GM10266 (cell line): Measurements from ENCODE around the gene NSMF.
A peak's percentile ranks its signal among the peaks of the same experiment; 100 is the strongest.
"Not testable (repeated sequence)": the region's sequence is repeated elsewhere in the genome, so short reads cannot be mapped to it uniquely, and the experiment has no call there.

Source experiments
- DNase-seq: peaks from one replicate; pipeline ENCODE4 v3.0.0; 2012; ENCODE audit errors: extremely low spot score
- TF ChIP-seq, protein P1 (sequence below): IDR thresholded peaks from 2 replicates; pipeline ENCODE4 v1.5.1; 2012; ENCODE audit warnings: mild to moderate bottlenecking, low read depth; ENCODE audit not compliant: control insufficient read depth, insufficient read depth; ENCODE audit errors: missing control alignments

The NSMF gene

DNA sequence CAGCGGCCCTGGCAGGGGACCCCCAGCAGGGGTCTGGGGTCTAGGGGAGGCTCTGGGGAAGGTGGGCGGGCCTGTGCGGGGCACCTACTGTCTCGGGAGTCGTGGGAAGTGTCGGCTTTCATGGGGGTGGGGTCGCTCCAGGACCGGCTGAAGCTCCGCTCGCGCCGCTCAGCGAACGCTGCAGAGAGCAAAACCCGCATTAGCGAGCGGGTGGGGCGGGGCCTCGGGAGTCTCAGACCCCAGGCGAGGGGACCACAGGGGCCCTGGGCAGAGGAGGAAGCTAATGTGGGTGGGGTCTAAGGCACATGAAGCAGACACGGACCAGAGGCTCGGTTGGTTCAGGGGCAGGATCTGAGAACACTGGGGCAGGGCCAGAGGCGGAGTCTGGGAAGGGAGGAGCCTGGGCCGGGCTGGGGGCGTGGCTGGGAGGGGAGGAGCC lies 5.5 kb downstream of the NSMF start:
- TF ChIP-seq, protein P1, sequence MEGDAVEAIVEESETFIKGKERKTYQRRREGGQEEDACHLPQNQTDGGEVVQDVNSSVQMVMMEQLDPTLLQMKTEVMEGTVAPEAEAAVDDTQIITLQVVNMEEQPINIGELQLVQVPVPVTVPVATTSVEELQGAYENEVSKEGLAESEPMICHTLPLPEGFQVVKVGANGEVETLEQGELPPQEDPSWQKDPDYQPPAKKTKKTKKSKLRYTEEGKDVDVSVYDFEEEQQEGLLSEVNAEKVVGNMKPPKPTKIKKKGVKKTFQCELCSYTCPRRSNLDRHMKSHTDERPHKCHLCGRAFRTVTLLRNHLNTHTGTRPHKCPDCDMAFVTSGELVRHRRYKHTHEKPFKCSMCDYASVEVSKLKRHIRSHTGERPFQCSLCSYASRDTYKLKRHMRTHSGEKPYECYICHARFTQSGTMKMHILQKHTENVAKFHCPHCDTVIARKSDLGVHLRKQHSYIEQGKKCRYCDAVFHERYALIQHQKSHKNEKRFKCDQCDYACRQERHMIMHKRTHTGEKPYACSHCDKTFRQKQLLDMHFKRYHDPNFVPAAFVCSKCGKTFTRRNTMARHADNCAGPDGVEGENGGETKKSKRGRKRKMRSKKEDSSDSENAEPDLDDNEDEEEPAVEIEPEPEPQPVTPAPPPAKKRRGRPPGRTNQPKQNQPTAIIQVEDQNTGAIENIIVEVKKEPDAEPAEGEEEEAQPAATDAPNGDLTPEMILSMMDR: no peak
- peak; percentile 95 for DNase-seq

DNA sequence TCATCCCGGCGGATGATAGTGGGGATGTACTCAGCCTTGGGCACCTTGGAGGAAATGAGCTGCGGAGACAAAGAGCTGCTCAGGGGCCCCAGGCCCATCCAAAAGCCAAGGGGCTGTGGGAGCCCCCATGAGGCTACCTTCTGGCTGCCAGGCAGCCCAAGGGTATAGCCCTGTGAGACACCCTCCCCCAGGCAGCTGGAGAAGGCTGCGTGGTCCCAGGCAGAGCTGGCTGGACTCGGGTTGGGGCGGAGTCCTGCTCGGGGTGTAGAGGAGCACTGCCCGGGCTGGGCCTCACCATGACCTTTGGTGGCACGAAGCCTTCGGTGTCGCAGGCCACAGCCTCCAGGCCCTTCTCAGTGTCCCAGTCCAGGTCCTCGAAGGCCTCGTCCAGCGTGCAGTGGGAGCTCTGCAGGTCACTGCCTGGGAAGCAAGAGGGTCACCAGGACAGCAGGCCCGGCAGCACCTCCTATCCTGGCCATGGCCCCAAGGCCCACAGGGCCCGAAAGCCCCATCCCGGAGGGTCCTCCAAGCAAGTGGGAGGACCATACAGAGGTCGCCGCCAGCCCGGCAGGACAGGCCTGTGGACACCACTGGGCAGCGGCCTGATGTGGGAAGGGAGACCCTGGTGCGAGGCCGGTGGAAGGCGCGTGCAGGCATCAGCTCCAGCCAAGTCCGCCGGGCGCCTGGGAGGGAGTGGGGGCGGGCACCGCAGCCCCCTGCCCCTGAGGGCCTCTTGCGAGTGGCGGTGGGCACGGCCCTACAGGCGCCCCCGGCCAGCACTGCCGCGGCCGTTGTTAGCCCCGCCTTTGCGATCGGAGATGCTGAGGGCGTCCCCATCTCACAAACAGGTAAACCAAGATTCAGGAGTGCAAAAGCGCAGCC lies 6.1 kb downstream of the NSMF start:
- no peak for DNase-seq

DNA sequence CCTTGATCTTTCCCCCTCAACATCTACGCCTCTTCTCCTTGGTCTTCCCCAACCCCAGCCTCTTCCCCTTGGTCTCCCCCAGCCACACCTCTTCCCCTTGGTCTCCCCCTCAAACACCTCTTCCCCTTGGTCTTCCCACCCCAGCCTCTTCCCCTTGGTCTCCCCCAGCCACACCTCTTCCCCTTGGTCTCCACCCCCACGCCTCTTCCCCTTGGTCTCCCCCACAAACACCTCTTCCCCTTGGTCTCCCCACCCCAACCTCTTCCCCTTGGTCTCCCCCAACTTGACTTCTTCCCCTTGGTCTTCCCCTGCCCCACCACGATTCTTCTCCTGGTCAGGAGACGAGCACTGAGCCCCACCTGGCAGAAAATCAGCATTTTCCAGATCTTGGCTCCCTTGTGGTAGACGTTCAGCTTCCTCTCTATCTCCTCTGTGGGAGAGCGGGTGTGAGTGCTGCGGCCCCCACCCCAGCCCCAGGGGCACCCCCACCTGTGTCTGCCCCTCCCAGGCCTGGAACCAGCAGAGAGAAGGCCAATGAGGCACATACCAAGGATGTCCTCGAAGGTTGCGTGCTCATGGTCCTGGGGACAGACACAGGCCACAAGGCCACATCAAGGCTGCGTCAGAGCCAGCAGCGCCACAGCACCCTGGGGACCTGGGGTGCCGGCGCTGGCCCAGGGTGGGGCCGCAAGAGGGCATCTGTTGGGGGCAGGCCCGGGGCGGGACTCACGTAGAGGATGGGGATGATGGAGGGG lies 7.0 kb downstream of the NSMF start:
- no peak for DNase-seq
- TF ChIP-seq, protein P1: no peak

More for the DNA sequence above, 6.1 kb downstream of the NSMF start:
- TF ChIP-seq, protein P1: no peak

DNA sequence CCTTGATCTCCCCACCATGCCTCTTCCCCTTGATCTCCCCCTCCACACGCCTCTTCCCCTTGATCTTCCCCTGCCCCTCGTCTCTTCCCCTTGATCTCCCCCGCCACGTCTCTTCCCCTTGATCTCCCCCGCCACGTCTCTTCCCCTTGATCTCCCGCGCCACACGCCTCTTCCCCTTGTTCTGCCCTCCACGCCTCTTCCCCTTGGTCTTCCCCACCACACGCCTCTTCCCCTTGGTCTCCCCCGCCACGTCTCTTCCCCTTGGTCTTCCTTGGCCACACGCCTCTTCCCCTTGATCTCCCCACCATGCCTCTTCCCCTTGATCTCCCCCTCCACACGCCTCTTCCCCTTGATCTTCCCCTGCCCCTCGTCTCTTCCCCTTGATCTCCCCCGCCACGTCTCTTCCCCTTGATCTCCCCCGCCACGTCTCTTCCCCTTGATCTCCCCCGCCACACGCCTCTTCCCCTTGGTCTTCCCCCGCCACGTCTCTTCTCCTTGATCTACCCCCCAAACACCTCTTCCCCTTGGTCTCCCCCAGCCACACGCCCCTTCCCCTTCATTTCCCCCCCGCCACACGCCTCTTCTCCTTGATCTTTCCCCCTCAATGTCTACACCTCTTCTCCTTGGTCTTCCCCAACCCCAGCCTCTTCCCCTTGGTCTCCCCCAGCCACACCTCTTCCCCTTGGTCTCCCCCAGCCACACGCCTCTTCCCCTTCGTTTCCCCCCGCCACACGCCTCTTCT lies 7.7 kb downstream of the NSMF start:
- DNase-seq: not testable (repeated sequence)

DNA sequence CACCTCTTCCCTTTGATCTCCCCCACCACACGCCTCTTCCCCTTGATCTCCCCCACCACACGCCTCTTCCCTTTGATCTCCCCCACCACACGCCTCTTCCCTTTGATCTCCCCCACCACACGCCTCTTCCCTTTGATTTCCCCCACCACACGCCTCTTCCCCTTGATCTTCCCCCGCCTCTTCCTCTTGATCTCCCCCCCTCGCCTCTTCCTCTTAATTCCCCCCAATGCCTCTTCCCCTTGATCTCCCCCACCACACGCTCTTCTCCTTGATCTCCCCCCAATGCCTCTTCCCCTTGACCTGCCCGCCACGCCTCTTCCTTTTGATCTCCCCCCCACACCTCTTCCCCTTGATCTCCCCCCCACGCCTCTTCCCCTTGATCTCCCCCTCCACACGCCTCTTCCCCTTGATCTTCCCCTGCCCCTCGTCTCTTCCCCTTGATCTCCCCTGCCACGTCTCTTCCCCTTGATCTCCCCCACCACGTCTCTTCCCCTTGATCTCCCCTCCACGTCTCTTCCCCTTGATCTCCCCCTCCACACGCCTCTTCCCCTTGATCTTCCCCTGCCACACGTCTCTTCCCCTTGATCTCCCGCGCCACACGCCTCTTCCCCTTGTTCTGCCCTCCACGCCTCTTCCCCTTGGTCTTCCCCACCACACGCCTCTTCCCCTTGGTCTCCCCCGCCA lies 8.5 kb downstream of the NSMF start:
- not testable (repeated sequence) for DNase-seq

DNA sequence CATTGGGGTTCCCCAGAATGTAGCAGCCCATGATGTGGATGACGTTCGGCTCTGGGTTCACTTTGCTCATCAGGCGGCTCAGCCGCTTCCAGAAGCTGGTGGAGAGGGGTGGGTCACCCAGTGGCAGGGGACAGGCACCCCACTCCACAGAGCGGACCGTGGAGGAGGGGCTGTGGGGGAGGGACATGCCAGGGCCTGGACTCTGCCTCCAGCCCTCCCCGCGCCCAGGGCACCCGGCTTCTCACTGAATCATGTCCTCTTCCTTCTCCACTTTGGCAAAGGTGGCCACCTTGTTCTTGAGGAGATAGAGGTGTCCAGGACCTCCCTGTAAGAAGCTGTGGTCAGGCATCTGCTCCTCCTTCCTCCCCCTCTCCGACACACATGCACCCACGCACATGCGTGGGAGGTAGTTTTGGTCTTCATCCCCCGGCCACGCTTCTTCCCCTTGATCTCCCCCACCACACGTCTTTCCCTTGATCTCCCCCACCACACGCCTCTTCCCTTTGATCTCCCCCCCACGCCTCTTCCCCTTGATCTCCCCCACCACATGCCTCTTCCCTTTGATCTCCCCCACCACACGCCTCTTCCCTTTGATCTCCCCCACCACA lies 9.1 kb downstream of the NSMF start:
- TF ChIP-seq, protein P1: no peak
- DNase-seq: no peak

DNA sequence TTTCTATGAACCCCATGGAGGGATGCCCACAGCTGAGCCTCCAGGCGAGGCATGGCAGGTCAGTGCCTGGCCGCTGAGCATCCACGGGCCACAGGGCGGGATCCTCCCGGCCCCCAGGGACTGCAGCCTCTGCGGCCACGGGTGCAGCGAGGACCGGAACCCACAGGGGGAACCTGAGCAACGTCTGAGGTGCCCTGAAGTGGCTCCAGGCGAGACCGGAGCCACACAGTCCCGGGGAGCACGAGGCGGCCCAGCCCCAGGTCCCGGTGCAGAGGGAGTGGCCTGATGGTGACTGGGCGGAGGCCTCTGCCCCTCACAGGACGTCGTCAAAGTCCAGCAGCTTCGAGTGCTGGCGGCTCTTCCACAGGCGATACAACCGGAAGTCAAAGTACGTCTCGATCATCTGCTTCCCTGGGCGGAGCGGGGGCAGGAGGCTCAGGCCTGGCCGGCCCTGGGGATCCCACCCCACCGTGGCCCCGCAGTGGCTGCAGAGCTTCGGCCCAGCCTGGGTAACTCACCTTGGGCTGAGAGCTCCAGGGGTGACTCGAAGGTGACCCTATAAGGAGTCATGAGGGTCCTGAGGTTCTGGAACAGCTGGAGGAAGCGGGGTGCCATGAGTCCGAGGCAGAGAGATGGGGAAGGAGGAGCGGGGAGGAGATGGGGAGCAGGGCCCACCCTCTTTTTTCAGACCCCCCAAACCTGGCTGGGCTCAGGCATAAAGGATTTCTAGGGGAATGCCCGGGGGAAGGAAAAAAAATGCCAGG lies 9.9 kb downstream of the NSMF start:
- TF ChIP-seq, protein P1: no peak
- no peak for DNase-seq
